OCI-LY3 (cell line): Measurements from ENCODE around the gene TLDC2.
"Not testable (repeated sequence)": the region's sequence is repeated elsewhere in the genome, so short reads cannot be mapped to it uniquely, and the experiment has no call there.

Experiments used
- EZH2phosphoT487 ChIP-seq: fragments of 200-600 bp; shearing (Covaris generic); IDR thresholded peaks from 2 replicates; pipeline ENCODE4 v1.6.1; 2018; ENCODE audit warnings: antibody characterized with exemption, mixed run types, low read depth
- TF ChIP-seq, protein P1 (sequence below): fragments of 200-600, 300-600 bp; sonication (generic); IDR thresholded peaks from 2 replicates; pipeline ENCODE4 v1.5.1; 2014; ENCODE audit warnings: antibody characterized with exemption, low read length, low read depth

GRCh38 chr20:36936761-36937401 lies 60.9 kb downstream of the TLDC2 start:
- TF ChIP-seq, protein P1, sequence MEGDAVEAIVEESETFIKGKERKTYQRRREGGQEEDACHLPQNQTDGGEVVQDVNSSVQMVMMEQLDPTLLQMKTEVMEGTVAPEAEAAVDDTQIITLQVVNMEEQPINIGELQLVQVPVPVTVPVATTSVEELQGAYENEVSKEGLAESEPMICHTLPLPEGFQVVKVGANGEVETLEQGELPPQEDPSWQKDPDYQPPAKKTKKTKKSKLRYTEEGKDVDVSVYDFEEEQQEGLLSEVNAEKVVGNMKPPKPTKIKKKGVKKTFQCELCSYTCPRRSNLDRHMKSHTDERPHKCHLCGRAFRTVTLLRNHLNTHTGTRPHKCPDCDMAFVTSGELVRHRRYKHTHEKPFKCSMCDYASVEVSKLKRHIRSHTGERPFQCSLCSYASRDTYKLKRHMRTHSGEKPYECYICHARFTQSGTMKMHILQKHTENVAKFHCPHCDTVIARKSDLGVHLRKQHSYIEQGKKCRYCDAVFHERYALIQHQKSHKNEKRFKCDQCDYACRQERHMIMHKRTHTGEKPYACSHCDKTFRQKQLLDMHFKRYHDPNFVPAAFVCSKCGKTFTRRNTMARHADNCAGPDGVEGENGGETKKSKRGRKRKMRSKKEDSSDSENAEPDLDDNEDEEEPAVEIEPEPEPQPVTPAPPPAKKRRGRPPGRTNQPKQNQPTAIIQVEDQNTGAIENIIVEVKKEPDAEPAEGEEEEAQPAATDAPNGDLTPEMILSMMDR, result not testable (repeated sequence)
- TF ChIP-seq EZH2phosphoT487, result not testable (repeated sequence)
